ENCODE results near the gene RDH8.

The RDH8 gene

DNA sequence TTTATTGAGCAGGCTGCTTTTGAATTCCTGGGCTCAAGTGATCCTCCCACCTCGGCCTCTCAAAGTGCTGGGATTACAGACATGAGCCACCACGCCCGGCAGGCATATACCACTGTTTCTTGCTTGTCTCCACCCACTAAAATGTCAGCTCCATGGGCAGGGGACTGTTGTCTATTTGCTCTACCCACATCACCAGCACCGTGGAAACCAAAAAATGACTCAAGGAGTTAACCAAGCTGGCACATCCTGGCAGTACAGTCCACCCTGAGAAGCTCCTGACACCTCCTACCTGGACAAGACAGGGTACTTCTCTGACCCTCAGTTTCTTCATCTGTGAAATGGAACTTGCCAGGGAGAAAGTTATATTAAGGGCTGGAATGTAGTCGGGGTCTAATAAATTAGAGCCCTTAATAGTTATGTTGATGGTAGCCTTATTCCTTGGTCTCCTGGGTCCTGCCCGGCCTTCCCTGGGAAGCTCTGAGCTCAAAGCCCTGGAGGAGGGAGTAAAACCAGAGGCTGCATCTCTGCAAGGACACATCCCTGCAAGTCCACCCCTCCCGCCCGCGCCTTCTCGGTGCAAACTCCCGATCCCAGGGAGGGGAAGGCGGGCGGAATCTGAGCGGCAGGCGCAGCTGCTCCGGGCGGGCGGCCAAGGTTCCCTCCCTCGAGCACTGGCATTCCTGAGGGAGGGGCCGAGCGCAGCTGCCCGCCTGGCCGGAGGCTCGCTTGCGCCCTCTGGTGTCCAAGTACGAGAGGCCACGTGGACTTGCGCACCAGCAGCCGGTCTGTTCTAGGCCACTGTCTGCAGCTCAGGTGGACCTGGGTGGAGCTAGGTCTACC, 14.1 kb downstream of the RDH8 start (continued):
- no peak for TF ChIP-seq ZNF335 (tag by site-specific recombination; conservative IDR thresholded peaks at IDR 0.05)
- no peak for TF ChIP-seq ZNF433 (tag by site-specific recombination; IDR thresholded peaks at IDR 0.05; ENCODE audit: low read depth)
- TF ChIP-seq, protein P1, sequence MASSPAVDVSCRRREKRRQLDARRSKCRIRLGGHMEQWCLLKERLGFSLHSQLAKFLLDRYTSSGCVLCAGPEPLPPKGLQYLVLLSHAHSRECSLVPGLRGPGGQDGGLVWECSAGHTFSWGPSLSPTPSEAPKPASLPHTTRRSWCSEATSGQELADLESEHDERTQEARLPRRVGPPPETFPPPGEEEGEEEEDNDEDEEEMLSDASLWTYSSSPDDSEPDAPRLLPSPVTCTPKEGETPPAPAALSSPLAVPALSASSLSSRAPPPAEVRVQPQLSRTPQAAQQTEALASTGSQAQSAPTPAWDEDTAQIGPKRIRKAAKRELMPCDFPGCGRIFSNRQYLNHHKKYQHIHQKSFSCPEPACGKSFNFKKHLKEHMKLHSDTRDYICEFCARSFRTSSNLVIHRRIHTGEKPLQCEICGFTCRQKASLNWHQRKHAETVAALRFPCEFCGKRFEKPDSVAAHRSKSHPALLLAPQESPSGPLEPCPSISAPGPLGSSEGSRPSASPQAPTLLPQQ (tag by site-specific recombination; IDR thresholded peaks at IDR 0.05) = peak; percentile 79
- TF ChIP-seq REPIN1 (tag by site-specific recombination; IDR thresholded peaks at IDR 0.05; ENCODE audit: low read depth) = no peak
- TF ChIP-seq ZNF324 (tag by site-specific recombination; IDR thresholded peaks at IDR 0.05) = peak; percentile 85
- 0 out of 2 replicates have a peak, but pooled peaks have one; percentile 73 for TF ChIP-seq KLF7 (tag by site-specific recombination; IDR thresholded peaks at IDR 0.05; ENCODE audit: borderline replicate concordance)
- no peak for TF ChIP-seq ZNF174 (tag by site-specific recombination; IDR thresholded peaks at IDR 0.05)
- TF ChIP-seq ZNF571 (tag by site-specific recombination; IDR thresholded peaks at IDR 0.05) = no peak
- TF ChIP-seq SP2 (tag by site-specific recombination; IDR thresholded peaks at IDR 0.05) = peak; percentile 71
- no peak for TF ChIP-seq ZNF274 (IDR thresholded peaks at IDR 0.05; ENCODE audit: low read length)
- TF ChIP-seq ZNF274 (tag by site-specific recombination; IDR thresholded peaks at IDR 0.05; ENCODE audit: borderline replicate concordance) = no peak
- TF ChIP-seq ZNF660 (tag by site-specific recombination; IDR thresholded peaks at IDR 0.05) = peak; percentile 87
- TF ChIP-seq ZNF830 (tag by site-specific recombination; IDR thresholded peaks at IDR 0.05; ENCODE audit: low read depth) = no peak
- no peak for TF ChIP-seq ZNF747 (tag by site-specific recombination; IDR thresholded peaks at IDR 0.05)
- peak; percentile 81 for TF ChIP-seq KLF16 (tag by site-specific recombination; IDR thresholded peaks at IDR 0.05)

DNA sequence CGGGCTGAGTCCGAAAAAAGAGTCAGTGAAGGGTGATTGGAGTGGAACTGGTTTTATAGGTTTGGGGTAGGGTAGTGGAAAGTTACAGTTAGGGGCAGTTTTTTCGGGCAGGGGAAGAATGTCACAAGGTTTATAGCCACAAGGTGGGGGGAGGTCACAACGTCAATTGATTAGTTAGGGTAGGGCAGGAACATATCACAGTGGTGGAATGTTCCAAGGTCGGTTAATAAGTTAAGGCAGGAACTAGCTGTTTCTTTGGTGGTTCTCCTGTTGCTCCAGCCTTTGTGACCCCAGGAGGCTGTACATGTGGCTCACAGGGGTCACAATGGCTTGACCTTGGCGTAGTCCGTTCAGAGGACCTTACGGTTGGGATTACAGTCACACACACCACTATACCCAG, 20.3 kb downstream of the RDH8 start:
- POLR2A ChIA-PET = no interaction called here
- no peak overlapping the region for H3K27ac ChIP-seq (ENCODE audit: extremely low read depth, low read depth, low read length)
- CTCF ChIA-PET = interaction anchor here (0.6 to 1.0 kb wide), 2 partner anchors 29 to 106 kb away, joined by 4 read pairs; no protein-coding TSS in a partner anchor
- no peaks in the 10 kb centered on the region for H3K36me3 ChIP-seq (ENCODE audit: control insufficient read depth in 2 of 2, insufficient read depth in 1 of 2, low read length in 2 of 2)
- H3K9me3 ChIP-seq (ENCODE audit: control insufficient read depth, insufficient read depth, low read depth, low read length) = no peaks in the 10 kb centered on the region
- no peaks in the 10 kb centered on the region for H3K4me1 ChIP-seq (ENCODE audit: control insufficient read depth, insufficient read depth, low read length)
- H3K4me3 ChIP-seq (ENCODE audit: low read depth, low read length) = no peak overlapping the region
- TF ChIP-seq ZBTB11 (tag by site-specific recombination; conservative IDR thresholded peaks at IDR 0.05; ENCODE audit: low read depth) = no peak
- TF ChIP-seq ZBTB1 (tag by site-specific recombination; IDR thresholded peaks at IDR 0.05) = no peak
- TF ChIP-seq ZNF660 (tag by site-specific recombination; IDR thresholded peaks at IDR 0.05) = no peak
- no peak for TF ChIP-seq ZNF121 (tag by site-specific recombination; IDR thresholded peaks at IDR 0.05)
- TF ChIP-seq, protein P2, sequence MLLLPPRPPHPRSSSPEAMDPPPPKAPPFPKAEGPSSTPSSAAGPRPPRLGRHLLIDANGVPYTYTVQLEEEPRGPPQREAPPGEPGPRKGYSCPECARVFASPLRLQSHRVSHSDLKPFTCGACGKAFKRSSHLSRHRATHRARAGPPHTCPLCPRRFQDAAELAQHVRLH (tag by site-specific recombination; IDR thresholded peaks at IDR 0.05) = no peak
- no peak for TF ChIP-seq ZNF248 (tag by site-specific recombination; IDR thresholded peaks at IDR 0.05)
- no peak for TF ChIP-seq ZNF510 (tag by site-specific recombination; IDR thresholded peaks at IDR 0.05; ENCODE audit: insufficient replicate concordance)
- no peak for TF ChIP-seq ZNF529 (tag by site-specific recombination; IDR thresholded peaks at IDR 0.05; ENCODE audit: insufficient replicate concordance)
- TF ChIP-seq, protein P3, sequence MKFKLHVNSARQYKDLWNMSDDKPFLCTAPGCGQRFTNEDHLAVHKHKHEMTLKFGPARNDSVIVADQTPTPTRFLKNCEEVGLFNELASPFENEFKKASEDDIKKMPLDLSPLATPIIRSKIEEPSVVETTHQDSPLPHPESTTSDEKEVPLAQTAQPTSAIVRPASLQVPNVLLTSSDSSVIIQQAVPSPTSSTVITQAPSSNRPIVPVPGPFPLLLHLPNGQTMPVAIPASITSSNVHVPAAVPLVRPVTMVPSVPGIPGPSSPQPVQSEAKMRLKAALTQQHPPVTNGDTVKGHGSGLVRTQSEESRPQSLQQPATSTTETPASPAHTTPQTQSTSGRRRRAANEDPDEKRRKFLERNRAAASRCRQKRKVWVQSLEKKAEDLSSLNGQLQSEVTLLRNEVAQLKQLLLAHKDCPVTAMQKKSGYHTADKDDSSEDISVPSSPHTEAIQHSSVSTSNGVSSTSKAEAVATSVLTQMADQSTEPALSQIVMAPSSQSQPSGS (tag by site-specific recombination; IDR thresholded peaks at IDR 0.05; ENCODE audit: low read depth) = no peak
- TF ChIP-seq ZNF133 (tag by site-specific recombination; IDR thresholded peaks at IDR 0.05) = no peak
- no peak for TF ChIP-seq ZNF26 (tag by site-specific recombination; IDR thresholded peaks at IDR 0.05)
- no peak for TF ChIP-seq ZNF324 (tag by site-specific recombination; IDR thresholded peaks at IDR 0.05)
- no peak for TF ChIP-seq MYNN (tag by site-specific recombination; IDR thresholded peaks at IDR 0.05; ENCODE audit: borderline replicate concordance)
- no peak for TF ChIP-seq ZNF449 (tag by site-specific recombination; IDR thresholded peaks at IDR 0.05)
